ENCODE data around the gene MME.

DNA sequence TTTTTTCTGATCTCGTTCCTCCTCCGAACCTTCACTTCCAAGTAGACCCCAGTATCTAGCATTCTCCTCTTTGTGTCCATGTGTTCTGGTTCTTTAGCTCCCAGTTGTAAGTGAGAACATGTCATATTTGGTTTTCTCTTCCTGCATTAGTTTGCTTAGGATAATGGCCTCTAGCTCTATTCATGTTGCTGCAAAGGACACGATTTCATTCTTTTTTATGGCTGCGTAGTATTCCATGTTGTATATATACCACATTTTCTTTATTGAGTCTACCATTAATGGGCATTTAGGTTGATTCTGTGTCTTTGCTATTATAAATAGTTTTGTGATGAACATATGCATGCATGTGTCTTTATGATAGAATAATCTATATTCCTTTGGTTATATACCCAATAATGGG, 30.2 kb upstream of the MME start:
- no peak for TF ChIP-seq POLR2A (IDR thresholded peaks at IDR 0.05)
- TF ChIP-seq, protein P1, sequence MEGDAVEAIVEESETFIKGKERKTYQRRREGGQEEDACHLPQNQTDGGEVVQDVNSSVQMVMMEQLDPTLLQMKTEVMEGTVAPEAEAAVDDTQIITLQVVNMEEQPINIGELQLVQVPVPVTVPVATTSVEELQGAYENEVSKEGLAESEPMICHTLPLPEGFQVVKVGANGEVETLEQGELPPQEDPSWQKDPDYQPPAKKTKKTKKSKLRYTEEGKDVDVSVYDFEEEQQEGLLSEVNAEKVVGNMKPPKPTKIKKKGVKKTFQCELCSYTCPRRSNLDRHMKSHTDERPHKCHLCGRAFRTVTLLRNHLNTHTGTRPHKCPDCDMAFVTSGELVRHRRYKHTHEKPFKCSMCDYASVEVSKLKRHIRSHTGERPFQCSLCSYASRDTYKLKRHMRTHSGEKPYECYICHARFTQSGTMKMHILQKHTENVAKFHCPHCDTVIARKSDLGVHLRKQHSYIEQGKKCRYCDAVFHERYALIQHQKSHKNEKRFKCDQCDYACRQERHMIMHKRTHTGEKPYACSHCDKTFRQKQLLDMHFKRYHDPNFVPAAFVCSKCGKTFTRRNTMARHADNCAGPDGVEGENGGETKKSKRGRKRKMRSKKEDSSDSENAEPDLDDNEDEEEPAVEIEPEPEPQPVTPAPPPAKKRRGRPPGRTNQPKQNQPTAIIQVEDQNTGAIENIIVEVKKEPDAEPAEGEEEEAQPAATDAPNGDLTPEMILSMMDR (IDR thresholded peaks at IDR 0.05) = no peak
